GM18499 (cell line): ENCODE data around the gene EXOC2.

Experiments used
- ATAC-seq: cut with Tn5 transposase; IDR thresholded peaks from one replicate; pipeline ENCODE4 v1.9.1; 2021; ENCODE audit warnings: moderate number of reproducible peaks; ENCODE audit not compliant: insufficient read depth, unreplicated experiment

Gene EXOC2

GRCh38 chr6:485655-486170, 207.2 kb downstream of the EXOC2 start:
- ATAC-seq, result no peak

GRCh38 chr6:484746-485145, 208.2 kb downstream of the EXOC2 start:
- no peak for ATAC-seq

- ATAC-seq, result no peak
Observed at GRCh38 chr6:484086-484745, 208.7 kb downstream of the EXOC2 start.

GRCh38 chr6:475314-475713, 217.6 kb downstream of the EXOC2 start:
- no peak for ATAC-seq

GRCh38 chr6:474453-475185, 218.3 kb downstream of the EXOC2 start:
- no peak for ATAC-seq

- no peak for ATAC-seq
Observed at GRCh38 chr6:473768-474452, 219.0 kb downstream of the EXOC2 start.

- no peak for ATAC-seq
Observed at GRCh38 chr6:473356-473755, 219.6 kb downstream of the EXOC2 start.

GRCh38 chr6:470901-471448, 222.0 kb downstream of the EXOC2 start:
- ATAC-seq, result no peak

GRCh38 chr6:470051-470900, 222.7 kb downstream of the EXOC2 start:
- ATAC-seq, result no peak

GRCh38 chr6:467671-468082, 225.3 kb downstream of the EXOC2 start:
- ATAC-seq, result no peak

- ATAC-seq, result no peak
Observed at GRCh38 chr6:467111-467510, 225.8 kb downstream of the EXOC2 start.

- no peak for ATAC-seq
Observed at GRCh38 chr6:466564-466963, 226.4 kb downstream of the EXOC2 start.

- ATAC-seq, result no peak
Observed at GRCh38 chr6:465531-466348, 227.2 kb downstream of the EXOC2 start.

- ATAC-seq, result no peak
Observed at GRCh38 chr6:456887-457286, 236.1 kb downstream of the EXOC2 start.

- no peak for ATAC-seq
Observed at GRCh38 chr6:456358-456867, 236.5 kb downstream of the EXOC2 start.

GRCh38 chr6:455835-456234, 237.1 kb downstream of the EXOC2 start:
- ATAC-seq, result no peak

- no peak for ATAC-seq
Observed at GRCh38 chr6:455006-455585, 237.8 kb downstream of the EXOC2 start.

- ATAC-seq, result no peak
Observed at GRCh38 chr6:454148-454991, 238.6 kb downstream of the EXOC2 start.
